Esophagus muscularis mucosa (tissue), 4 donors: ENCODE measurements around the gene KIFBP. TPM values are rescaled to one million over a fixed set of nuclear protein-coding genes. Genes with fewer than 3 reads are reported as not detected.
A peak's percentile ranks its signal among the peaks of the same experiment; 100 is the strongest.

Experiments
- DNase-seq: peaks from one replicate; pipeline ENCODE4 v3.0.0-alpha.2; 2017; ENCODE audit errors: extremely low spot score
- H3K27ac ChIP-seq, 4 donors: fragments of 200-600 bp; sonication (generic); replicated peaks in 1 of 4; 1 replicate in 3 of 4; 2 replicates in 1 of 4; pipeline ENCODE4 v1.5.1; 2016 to 2019; ENCODE audit warnings: mild to moderate bottlenecking in 1 of 4
- H3K27me3 ChIP-seq, 4 donors: fragments of 200-600 bp; sonication (generic); one replicate each; pipeline versions ENCODE4 v1.5.1 to v1.6.0; 2016 to 2019
- H3K36me3 ChIP-seq, 4 donors: fragments of 200-600 bp; sonication (generic); one replicate each; pipeline ENCODE4 v1.5.1; 2016 to 2019
- H3K4me1 ChIP-seq, 4 donors: fragments of 200-600 bp; sonication (generic); one replicate each; pipeline ENCODE4 v1.5.1; 2016 to 2019
- H3K4me3 ChIP-seq, 4 donors: fragments of 200-600 bp; sonication (generic); 1 replicate in 2 of 4; 2 replicates in 2 of 4; pipeline ENCODE4 v1.5.1; 2016 to 2019; ENCODE audit warnings: mild to moderate bottlenecking in 4 of 4, moderate library complexity in 1 of 4
- H3K9me3 ChIP-seq, 4 donors: fragments of 200-600 bp; sonication (generic); 1 replicate in 3 of 4; 2 replicates in 1 of 4; pipeline ENCODE4 v1.5.1; 2016 to 2019
- EP300 ChIP-seq: sonication (generic); formaldehyde crosslinking; IDR thresholded peaks from one replicate; pipeline ENCODE4 v1.6.1; 2017; ENCODE audit warnings: antibody characterized with exemption
- POLR2A ChIP-seq: fragments of 450-650 bp; IDR thresholded peaks from one replicate; pipeline ENCODE4 v1.6.1; 2017; ENCODE audit warnings: antibody characterized with exemption, moderate library complexity, mild to moderate bottlenecking, low read depth
- POLR2AphosphoS5 ChIP-seq, 2 donors: sonication (generic); formaldehyde crosslinking; IDR thresholded peaks; one replicate each; pipeline ENCODE4 v1.6.1; 2017; ENCODE audit warnings: antibody characterized with exemption in 2 of 2
- WGBS: methylation state at CpG from one replicate; pipeline ENCODE4 v1.1.5; 2018; 5-methylcytosine and 5-hydroxymethylcytosine counted together
- intact Hi-C: fragments of 100-400 bp; cut with DNase I; formaldehyde crosslinking; loops from one replicate; pipeline ENCODE4 v1.15.1; 2023
- total RNA-seq, 4 donors: library from RNA; depleted of rRNA; stranded (reverse); fragments of >200 nt; gene quantifications; one replicate each; pipeline versions ENCODE4 v1.1.0 to v1.2.1, GENCODE V29; 2016
- TF ChIP-seq, protein P1 (sequence below), 3 experiments: fragments of 200-600 bp in 2 of 3; fragments of 450-650 bp in 1 of 3; sonication (generic) in 2 of 3; IDR thresholded peaks; one replicate each; pipeline ENCODE4 v1.5.1; 2017 to 2019; ENCODE audit warnings: antibody characterized with exemption in 3 of 3, mild to moderate bottlenecking in 2 of 3, moderate library complexity in 1 of 3

The KIFBP gene
- total RNA-seq, 4 donors from 2014 or later, result 29.1 to 46.8 (median 38.2) TPM

DNA sequence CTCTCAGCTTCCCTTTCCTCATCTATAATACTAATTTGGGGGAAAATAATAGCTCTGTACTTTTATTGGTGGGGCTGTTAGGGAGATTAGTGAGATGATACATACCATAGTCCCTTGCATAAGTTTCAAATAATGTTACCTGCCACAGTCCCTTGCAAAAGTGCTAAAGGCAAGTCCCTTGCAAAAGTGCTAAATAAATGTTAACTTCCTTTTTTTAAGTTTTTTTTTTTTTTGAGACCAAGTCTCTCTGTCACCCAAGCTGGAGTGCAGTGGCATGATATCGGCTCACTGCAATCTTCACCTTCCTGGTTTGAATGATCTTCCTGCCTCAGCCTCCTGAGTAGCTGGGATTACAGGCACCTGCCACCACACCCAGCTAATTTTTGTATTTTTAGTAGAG, 55.9 kb downstream of the KIFBP start:
- Histone ChIP-seq H3K4me3 (no peak overlapping the region), H3K27me3 (no peaks in the 10 kb centered on the region), H3K27ac (no peak overlapping the region), H3K9me3 (no peaks in the 10 kb centered on the region), H3K36me3 (no peaks in the 10 kb centered on the region), H3K4me1 (peaks cover 0 to 5% (median 0%) of the 10 kb centered on the region in 4 donors)
- intact Hi-C loops, result no loop called here
- no peak for TF ChIP-seq EP300
- TF ChIP-seq, protein P1, sequence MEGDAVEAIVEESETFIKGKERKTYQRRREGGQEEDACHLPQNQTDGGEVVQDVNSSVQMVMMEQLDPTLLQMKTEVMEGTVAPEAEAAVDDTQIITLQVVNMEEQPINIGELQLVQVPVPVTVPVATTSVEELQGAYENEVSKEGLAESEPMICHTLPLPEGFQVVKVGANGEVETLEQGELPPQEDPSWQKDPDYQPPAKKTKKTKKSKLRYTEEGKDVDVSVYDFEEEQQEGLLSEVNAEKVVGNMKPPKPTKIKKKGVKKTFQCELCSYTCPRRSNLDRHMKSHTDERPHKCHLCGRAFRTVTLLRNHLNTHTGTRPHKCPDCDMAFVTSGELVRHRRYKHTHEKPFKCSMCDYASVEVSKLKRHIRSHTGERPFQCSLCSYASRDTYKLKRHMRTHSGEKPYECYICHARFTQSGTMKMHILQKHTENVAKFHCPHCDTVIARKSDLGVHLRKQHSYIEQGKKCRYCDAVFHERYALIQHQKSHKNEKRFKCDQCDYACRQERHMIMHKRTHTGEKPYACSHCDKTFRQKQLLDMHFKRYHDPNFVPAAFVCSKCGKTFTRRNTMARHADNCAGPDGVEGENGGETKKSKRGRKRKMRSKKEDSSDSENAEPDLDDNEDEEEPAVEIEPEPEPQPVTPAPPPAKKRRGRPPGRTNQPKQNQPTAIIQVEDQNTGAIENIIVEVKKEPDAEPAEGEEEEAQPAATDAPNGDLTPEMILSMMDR (IDR thresholded peaks at IDR 0.05), result no peak
- no peak for TF ChIP-seq POLR2A
- TF ChIP-seq POLR2AphosphoS5 (IDR thresholded peaks at IDR 0.05), result no peak
- 73% methylated on average over 1 of the region's 1 CpG for WGBS
- DNase-seq, result no peak

GRCh38 chr10:69045441-69046300, 57.1 kb downstream of the KIFBP start:
- H3K9me3 ChIP-seq, result no peaks in the 10 kb centered on the region
- H3K27ac ChIP-seq, result peak overlapping the region in 2 of 4 donors; percentile 38 to 50
- no peak for DNase-seq
- peaks cover 0 to 5% (median 0%) of the 10 kb centered on the region in 4 donors for H3K4me1 ChIP-seq
- TF ChIP-seq POLR2AphosphoS5 (IDR thresholded peaks at IDR 0.05) (no peak), EP300 (no peak), POLR2A (no peak)
- TF ChIP-seq, protein P1 (IDR thresholded peaks at IDR 0.05), result no peak
- no peaks in the 10 kb centered on the region for H3K36me3 ChIP-seq
- no peaks in the 10 kb centered on the region for H3K27me3 ChIP-seq
- intact Hi-C loops, result no loop called here
- no peak overlapping the region for H3K4me3 ChIP-seq
- WGBS, result 62% methylated on average over 6 of the region's 6 CpGs

DNA sequence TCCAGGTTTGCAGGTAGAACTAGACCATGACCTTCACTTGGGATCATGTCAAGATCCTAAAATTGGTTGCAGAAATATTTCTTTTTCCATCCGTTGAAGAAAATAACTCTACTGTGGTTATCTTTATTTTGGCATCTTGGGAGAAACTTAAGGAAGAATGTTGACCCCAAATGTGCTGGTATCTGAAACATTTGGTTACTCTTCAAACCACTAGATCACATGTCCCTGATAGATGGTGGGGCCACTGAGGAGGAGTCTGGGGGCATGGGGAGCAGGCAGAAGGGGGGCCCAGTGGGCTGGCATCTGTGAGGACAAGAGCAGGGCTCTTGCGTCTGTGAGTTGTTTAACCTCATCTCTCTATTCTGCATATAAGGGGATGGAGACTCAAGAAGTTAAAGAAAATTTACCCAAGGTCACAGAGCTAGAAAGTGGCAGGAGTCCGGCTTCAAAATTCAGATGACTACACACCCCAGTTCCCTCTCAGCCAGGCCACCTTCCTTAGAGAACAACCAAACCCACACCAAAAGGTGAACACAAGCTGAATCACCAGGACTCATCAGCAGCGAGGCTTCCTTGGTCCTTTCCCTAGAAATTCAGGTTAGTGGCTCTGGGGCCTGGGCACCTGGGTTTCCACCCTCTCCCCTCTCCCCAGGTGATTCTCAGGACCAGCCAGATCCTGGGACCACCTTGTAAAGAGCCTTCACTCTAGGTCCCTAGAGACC, 58.7 kb downstream of the KIFBP start:
- DNase-seq, result no peak
- no peaks in the 10 kb centered on the region for H3K9me3 ChIP-seq
- H3K27me3 ChIP-seq, result no peaks in the 10 kb centered on the region
- peak overlapping the region in 3 of 4 donors; percentile 44 to 51 (median 45) for H3K27ac ChIP-seq
- H3K4me3 ChIP-seq, result no peak overlapping the region
- H3K36me3 ChIP-seq, result no peaks in the 10 kb centered on the region
- 87% methylated on average over 4 of the region's 4 CpGs for WGBS
- TF ChIP-seq, protein P1 (IDR thresholded peaks at IDR 0.05), result no peak
- no peak for TF ChIP-seq POLR2AphosphoS5 (IDR thresholded peaks at IDR 0.05)
- TF ChIP-seq EP300, result no peak
- no peak for TF ChIP-seq POLR2A
- intact Hi-C loops, result no loop called here
- peaks cover 0 to 5% (median 0%) of the 10 kb centered on the region in 4 donors for H3K4me1 ChIP-seq

DNA sequence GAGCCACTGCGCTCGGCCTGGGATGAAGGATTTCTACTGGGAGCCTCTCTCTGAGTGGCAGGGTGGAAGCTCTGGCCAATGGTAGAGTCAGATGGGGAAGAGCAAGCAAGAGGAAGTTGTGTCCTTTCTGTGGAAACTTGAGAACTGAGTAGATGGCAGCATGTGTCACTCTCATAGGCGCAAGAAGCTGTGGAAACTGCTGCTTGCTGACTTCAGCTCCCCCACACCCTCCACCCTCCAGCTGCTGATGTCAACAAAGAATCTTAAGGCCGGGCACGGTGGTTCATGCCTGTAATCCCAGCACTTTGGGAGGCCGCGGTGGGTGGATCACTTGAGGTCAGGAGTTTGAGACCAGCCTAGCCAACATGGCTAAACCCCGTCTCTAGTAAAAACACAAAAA, 59.5 kb downstream of the KIFBP start:
- no peak for DNase-seq
- Histone ChIP-seq H3K27ac (peak overlapping the region; percentile 11 to 56 (median 44)), H3K9me3 (no peaks in the 10 kb centered on the region), H3K36me3 (no peaks in the 10 kb centered on the region), H3K4me1 (peaks cover 0 to 5% (median 0%) of the 10 kb centered on the region in 4 donors), H3K27me3 (no peaks in the 10 kb centered on the region), H3K4me3 (no peak overlapping the region)
- WGBS, result 60% methylated on average over 8 of the region's 8 CpGs
- intact Hi-C loops, result no loop called here
- TF ChIP-seq POLR2A (no peak), POLR2AphosphoS5 (IDR thresholded peaks at IDR 0.05) (peak; percentile 26 to 41)
- TF ChIP-seq, protein P1 (IDR thresholded peaks at IDR 0.05), result no peak
